GM15510 (cell line): ENCODE results near the gene SPOCD1.

Experiments
- POLR2A ChIP-seq: IDR thresholded peaks from 3 replicates; pipeline ENCODE4 v1.6.1; 2011; ENCODE audit warnings: borderline replicate concordance; ENCODE audit not compliant: insufficient read length; ENCODE audit errors: extremely low read depth

Gene SPOCD1

GRCh38 chr1:31775210-31775999 lies 40.4 kb downstream of the SPOCD1 start:
- TF ChIP-seq POLR2A, result no peak

- TF ChIP-seq POLR2A, result no peak
Measured at GRCh38 chr1:31774495-31774894, 41.3 kb downstream of the SPOCD1 start.

- no peak for TF ChIP-seq POLR2A
Measured at GRCh38 chr1:31773861-31774260, 42.0 kb downstream of the SPOCD1 start.

GRCh38 chr1:31772669-31773248 lies 43.1 kb downstream of the SPOCD1 start:
- TF ChIP-seq POLR2A, result no peak

GRCh38 chr1:31771891-31772668 lies 43.7 kb downstream of the SPOCD1 start:
- TF ChIP-seq POLR2A, result no peak

- TF ChIP-seq POLR2A, result no peak
Measured at GRCh38 chr1:31769720-31770390, 46.0 kb downstream of the SPOCD1 start.

- no peak for TF ChIP-seq POLR2A
Measured at GRCh38 chr1:31768939-31769704, 46.7 kb downstream of the SPOCD1 start.

GRCh38 chr1:31768407-31768907 lies 47.4 kb downstream of the SPOCD1 start:
- no peak for TF ChIP-seq POLR2A

- no peak for TF ChIP-seq POLR2A
Measured at GRCh38 chr1:31767225-31767624, 48.6 kb downstream of the SPOCD1 start.

GRCh38 chr1:31765516-31765915 lies 50.3 kb downstream of the SPOCD1 start:
- TF ChIP-seq POLR2A, result no peak

GRCh38 chr1:31765041-31765467 lies 50.8 kb downstream of the SPOCD1 start:
- no peak for TF ChIP-seq POLR2A

GRCh38 chr1:31764312-31765040 lies 51.3 kb downstream of the SPOCD1 start, which contains the start of gene ADGRB2:
Gene ADGRB2, minus strand, starts transcription at chr1:31764340. Its CDS starts 7,119 bp downstream, at chr1:31757221.
- no peak for TF ChIP-seq POLR2A

GRCh38 chr1:31763671-31764311 lies 52.0 kb downstream of the SPOCD1 start:
- no peak for TF ChIP-seq POLR2A
